Measurements from ENCODE around the gene SREBF2.
"Not testable (repeated sequence)": the region's sequence is repeated elsewhere in the genome, so short reads cannot be mapped to it uniquely, and the experiment has no call there.

The SREBF2 gene

GRCh38 chr22:41842996-41843970 is 10.4 kb downstream of the SREBF2 start:
- no peak for DNase-seq (ENCODE audit: low spot score)

- no peak for DNase-seq (ENCODE audit: low spot score)
Observed at GRCh38 chr22:41844036-41844435, 11.1 kb downstream of the SREBF2 start.

GRCh38 chr22:41844513-41844912 is 11.6 kb downstream of the SREBF2 start:
- no peak for DNase-seq (ENCODE audit: low spot score)

- no peak for DNase-seq (ENCODE audit: low spot score)
Observed at GRCh38 chr22:41845380-41846267, 12.7 kb downstream of the SREBF2 start.

- no peak for DNase-seq (ENCODE audit: low spot score)
Observed at GRCh38 chr22:41846268-41846987, 13.5 kb downstream of the SREBF2 start.

GRCh38 chr22:41847300-41847699 is 14.4 kb downstream of the SREBF2 start:
- DNase-seq (ENCODE audit: low spot score): no peak

GRCh38 chr22:41848468-41848867 is 15.6 kb downstream of the SREBF2 start:
- no peak for DNase-seq (ENCODE audit: low spot score)

- DNase-seq (ENCODE audit: low spot score): no peak
Observed at GRCh38 chr22:41856469-41856868, 23.6 kb downstream of the SREBF2 start.

GRCh38 chr22:41857155-41857859 is 24.4 kb downstream of the SREBF2 start:
- DNase-seq (ENCODE audit: low spot score): peak; percentile 72

GRCh38 chr22:41857860-41858199 is 24.9 kb downstream of the SREBF2 start:
- no peak for DNase-seq (ENCODE audit: low spot score)

- no peak for DNase-seq (ENCODE audit: low spot score)
Observed at GRCh38 chr22:41862160-41862529, 29.2 kb downstream of the SREBF2 start.

- DNase-seq (ENCODE audit: low spot score): no peak
Observed at GRCh38 chr22:41862530-41863266, 29.8 kb downstream of the SREBF2 start.

GRCh38 chr22:41863472-41863871 is 30.6 kb downstream of the SREBF2 start:
- no peak for DNase-seq (ENCODE audit: low spot score)

GRCh38 chr22:41868556-41868955 is 35.7 kb downstream of the SREBF2 start:
- no peak for DNase-seq (ENCODE audit: low spot score)

- not testable (repeated sequence) for DNase-seq (ENCODE audit: low spot score)
Observed at GRCh38 chr22:41870081-41870480, 37.2 kb downstream of the SREBF2 start.

GRCh38 chr22:41870786-41871185 is 37.9 kb downstream of the SREBF2 start:
- DNase-seq (ENCODE audit: low spot score): no peak

- no peak for DNase-seq (ENCODE audit: low spot score)
Observed at GRCh38 chr22:41873391-41873790, 40.5 kb downstream of the SREBF2 start.

GRCh38 chr22:41874090-41874489 is 41.2 kb downstream of the SREBF2 start:
- DNase-seq (ENCODE audit: low spot score): no peak

GRCh38 chr22:41875531-41876270 is 42.8 kb downstream of the SREBF2 start:
- DNase-seq (ENCODE audit: low spot score): no peak

- DNase-seq (ENCODE audit: low spot score): no peak
Observed at GRCh38 chr22:41876275-41876674, 43.4 kb downstream of the SREBF2 start.

Data from iPS-NIHi11 (cell line).